ENCODE measurements around the gene MSTO1.

GRCh38 chr1:155645648-155646047 is 35.6 kb downstream of the MSTO1 start:
- TF ChIP-seq CTCF (IDR thresholded peaks at IDR 0.05) (no peak), POLR2AphosphoS5 (IDR thresholded peaks at IDR 0.05) (no peak), POLR2A (IDR thresholded peaks at IDR 0.05; ENCODE audit: low read depth) (no peak), EP300 (IDR thresholded peaks at IDR 0.05) (no peak)

All from esophagus muscularis mucosa (tissue), 4 donors.